ENCODE data around the gene PIP5K1C.
A peak's percentile ranks its signal among the peaks of the same experiment; 100 is the strongest.

The PIP5K1C gene

GRCh38 chr19:3694361-3695123 lies 5.7 kb downstream of the PIP5K1C start:
- no peak for DNase-seq (ENCODE audit: low read depth in 2 of 2)

- DNase-seq (ENCODE audit: low read depth in 2 of 2) = no peak
Observed at GRCh38 chr19:3693025-3693925, 7.0 kb downstream of the PIP5K1C start.

GRCh38 chr19:3692141-3693024 lies 7.9 kb downstream of the PIP5K1C start:
- DNase-seq (ENCODE audit: low read depth in 2 of 2) = peak in 1 of 2 donors; percentile 47

GRCh38 chr19:3691726-3692125 lies 8.5 kb downstream of the PIP5K1C start:
- no peak for DNase-seq (ENCODE audit: low read depth in 2 of 2)

GRCh38 chr19:3691372-3691716 lies 8.9 kb downstream of the PIP5K1C start:
- no peak for DNase-seq (ENCODE audit: low read depth in 2 of 2)

- no peak for DNase-seq (ENCODE audit: low read depth in 2 of 2)
Observed at GRCh38 chr19:3690551-3691371, 9.5 kb downstream of the PIP5K1C start.

- DNase-seq (ENCODE audit: low read depth in 2 of 2) = no peak
Observed at GRCh38 chr19:3687774-3688706, 12.2 kb downstream of the PIP5K1C start.

- DNase-seq (ENCODE audit: low read depth in 2 of 2) = no peak
Observed at GRCh38 chr19:3687393-3687773, 12.9 kb downstream of the PIP5K1C start.

GRCh38 chr19:3684817-3685410 lies 15.4 kb downstream of the PIP5K1C start:
- no peak for DNase-seq (ENCODE audit: low read depth in 2 of 2)

GRCh38 chr19:3684054-3684816 lies 16.0 kb downstream of the PIP5K1C start:
- no peak for DNase-seq (ENCODE audit: low read depth in 2 of 2)

- DNase-seq (ENCODE audit: low read depth in 2 of 2) = no peak
Observed at GRCh38 chr19:3683405-3684053, 16.7 kb downstream of the PIP5K1C start.

GRCh38 chr19:3682741-3683404 lies 17.4 kb downstream of the PIP5K1C start:
- no peak for DNase-seq (ENCODE audit: low read depth in 2 of 2)

GRCh38 chr19:3682286-3682685 lies 18.0 kb downstream of the PIP5K1C start:
- DNase-seq (ENCODE audit: low read depth in 2 of 2) = no peak

- DNase-seq (ENCODE audit: low read depth in 2 of 2) = no peak
Observed at GRCh38 chr19:3680939-3681338, 19.3 kb downstream of the PIP5K1C start.

- DNase-seq (ENCODE audit: low read depth in 2 of 2) = no peak
Observed at GRCh38 chr19:3679581-3679980, 20.7 kb downstream of the PIP5K1C start.

- DNase-seq (ENCODE audit: low read depth in 2 of 2) = no peak
Observed at GRCh38 chr19:3679138-3679537, 21.1 kb downstream of the PIP5K1C start.

- no peak for DNase-seq (ENCODE audit: low read depth in 2 of 2)
Observed at GRCh38 chr19:3678188-3678587, 22.1 kb downstream of the PIP5K1C start.
